ENCODE results near the gene WWP2. TPM values are rescaled to one million over a fixed set of nuclear protein-coding genes. Genes with fewer than 3 reads are reported as not detected.

Gene WWP2
- total and polyA plus RNA-seq, 2 donors (not counting 3 experiments of a cell fraction or from before 2014, with no cell fraction given): 17.9 to 44.9 TPM

GRCh38 chr16:69769404-69769803 lies 7.3 kb downstream of the WWP2 start:
- intact Hi-C loops (cut with micrococcal nuclease): no loop called here
- dilution Hi-C loops (cut with MboI; ENCODE audit: extremely low pct_ligation_motif_present, low sequenced_read_pairs): no loop called here
- Histone ChIP-seq H4K20me1 (replicated peaks; ENCODE audit: control insufficient read depth, extremely low read depth, insufficient read depth, low read length) (no peaks in the 10 kb centered on the region), H3K9ac (replicated peaks; ENCODE audit: extremely low read depth, insufficient read depth, low read length) (no peak overlapping the region), H3K4me1 (ENCODE audit: control insufficient read depth, extremely low read depth, insufficient read depth, low read length) (no peaks in the 10 kb centered on the region), H2AFZ (ENCODE audit: low read depth, low read length) (no peak overlapping the region), H3K27ac (ENCODE audit: insufficient read depth, low read depth, low read length) (no peak overlapping the region), H3K4me3 (replicated peaks in 1 of 3; ENCODE audit: insufficient read depth in 1 of 3, low read depth in 1 of 3, low read length in 3 of 3) (no peak overlapping the region), H3K79me2 (ENCODE audit: control insufficient read depth, insufficient read depth, low read length) (peaks cover 5% of the 10 kb centered on the region), H3K9me1 (replicated peaks; ENCODE audit: control insufficient read depth, extremely low read depth, insufficient read depth, low read length) (no peaks in the 10 kb centered on the region), H3K9me3 (replicated peaks; ENCODE audit: control insufficient read depth, insufficient read depth, low read length) (no peaks in the 10 kb centered on the region), H3K27me3 (ENCODE audit: control insufficient read depth in 2 of 2, insufficient read depth in 2 of 2, low read length in 2 of 2) (no peaks in the 10 kb centered on the region), H3K4me2 (ENCODE audit: insufficient read depth, low read length) (no peak overlapping the region), H3K36me3 (ENCODE audit: control insufficient read depth in 2 of 2, extremely low read depth in 1 of 2, insufficient read depth in 2 of 2, low read length in 2 of 2) (no peaks in the 10 kb centered on the region)
- FAIRE-seq (no peak), DNase-seq (ENCODE audit: low read depth, low spot score) (no peak)
- TF ChIP-seq POLR2A (IDR thresholded peaks at IDR 0.05; ENCODE audit: low read depth, low read length) (no peak), MYC (IDR thresholded peaks at IDR 0.05; ENCODE audit: low read depth, low read length) (no peak), POLR2AphosphoS5 (IDR thresholded peaks at IDR 0.05; ENCODE audit: insufficient read depth, low read depth, low read length) (no peak), MAX (IDR thresholded peaks at IDR 0.05; ENCODE audit: insufficient read depth, insufficient read length) (no peak), CTCF (IDR thresholded peaks at IDR 0.05; ENCODE audit: extremely low read depth in 1 of 2, insufficient read depth in 1 of 2, low read depth in 1 of 2, low read length in 2 of 2) (no peak), EZH2 (IDR thresholded peaks at IDR 0.05; ENCODE audit: borderline replicate concordance, low read depth, low read length, severe bottlenecking) (no peak), FOS (IDR thresholded peaks at IDR 0.05; ENCODE audit: borderline replicate concordance, insufficient read depth, low read length) (no peak), JUN (IDR thresholded peaks at IDR 0.05; ENCODE audit: borderline replicate concordance, insufficient read depth, insufficient read length, low read depth) (no peak), GATA2 (IDR thresholded peaks at IDR 0.05; ENCODE audit: insufficient read depth, insufficient read length, low read depth, low read length) (no peak)
- ChIA-PET POLR2A (no interaction called here), CTCF (interaction anchor here (1.2 kb wide), 1 partner anchor 13 kb away, joined by 5 read pairs; no protein-coding TSS in a partner anchor)
- BruUV-seq (replicated peaks): no TSS peak

All from endothelial cell of umbilical vein (primary cell).